Activated CD8-positive, alpha-beta memory T cell treated with anti-CD3 and anti-CD28 coated beads for 24 hours (primary cell): ENCODE results near the gene MDGA2.
"Not testable (repeated sequence)": the region's sequence is repeated elsewhere in the genome, so short reads cannot be mapped to it uniquely, and the experiment has no call there.

Experiments used
- DNase-seq: peaks from one replicate; pipeline ENCODE4 v3.0.0-alpha.2; 2020

Gene MDGA2

GRCh38 chr14:47675466-47676314, at the start of gene MDGA2:
Gene MDGA2, minus strand, starts transcription at chr14:47675605.
- no peak for DNase-seq

DNA sequence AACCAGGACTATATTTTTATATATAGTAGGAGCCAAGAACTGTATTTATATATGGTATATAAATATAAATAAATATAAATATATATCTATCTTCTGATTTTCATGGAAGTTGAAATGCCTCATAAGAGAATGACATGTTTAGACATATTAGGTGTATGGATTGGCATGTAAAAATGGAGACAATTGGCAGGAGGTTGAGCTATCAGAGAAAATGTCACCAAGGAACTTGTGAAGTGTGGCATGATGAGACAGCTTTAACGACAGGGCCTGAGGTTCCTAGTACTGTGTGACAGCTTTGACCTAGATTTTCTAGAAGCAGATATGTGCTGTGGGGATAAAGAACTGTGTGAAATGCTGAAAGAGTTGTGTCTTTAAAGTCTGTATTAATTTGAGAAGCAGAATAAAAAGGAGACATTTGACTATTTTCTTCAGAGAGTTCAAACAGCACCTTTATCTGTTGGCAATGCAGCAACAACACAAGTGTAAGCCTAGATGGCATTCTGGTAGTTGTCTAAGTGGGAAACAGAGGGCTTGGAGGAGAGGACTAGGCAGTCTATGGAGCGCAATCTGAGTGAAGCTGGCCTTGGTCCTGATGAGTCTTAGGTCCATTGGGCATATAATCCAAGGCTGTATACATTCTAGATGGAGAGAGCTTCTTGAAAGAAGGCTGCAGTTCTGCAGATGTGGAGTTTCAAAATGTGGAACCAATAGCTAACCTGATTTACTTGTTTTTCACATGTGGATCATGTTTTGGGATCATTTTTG, 47.7 kb upstream of the MDGA2 start:
- DNase-seq: no peak

DNA sequence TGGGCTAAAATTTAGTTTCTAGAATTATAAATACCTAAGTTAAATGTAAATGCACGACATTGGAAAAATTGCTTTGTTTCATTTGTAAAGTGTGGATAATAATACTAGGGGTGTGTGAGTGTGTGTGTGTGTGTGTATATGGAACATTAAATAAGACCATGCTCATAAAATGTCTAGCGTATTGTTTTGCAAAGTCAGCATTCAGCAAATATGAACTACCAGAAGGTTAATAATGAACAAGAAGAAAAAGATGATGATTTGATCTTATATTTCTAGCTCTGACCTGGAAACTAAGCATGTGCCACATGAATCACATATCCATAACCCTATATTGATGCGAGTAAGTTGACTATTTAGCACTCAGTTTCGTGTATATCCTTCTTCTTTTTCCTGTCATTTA, 44.9 kb upstream of the MDGA2 start:
- DNase-seq: no peak

DNA sequence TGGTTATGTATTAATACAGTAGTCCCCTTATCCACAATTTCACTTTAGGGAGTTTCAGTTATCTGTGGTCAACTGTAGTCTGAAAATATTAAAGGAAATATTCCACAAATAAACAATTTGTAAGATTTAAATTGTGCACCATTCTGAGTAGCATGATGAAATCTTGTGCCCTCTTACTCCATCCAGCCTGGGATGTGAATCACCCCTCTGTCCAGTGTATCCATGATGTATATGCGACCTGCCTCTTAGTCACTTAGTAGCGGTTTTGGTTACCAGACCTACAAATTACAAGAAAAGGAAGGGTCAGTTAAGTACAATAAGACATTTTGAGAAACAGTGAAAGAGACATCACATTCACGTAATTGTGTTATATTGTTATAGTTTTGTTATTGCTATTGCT, 39.9 kb upstream of the MDGA2 start:
- DNase-seq: no peak

DNA sequence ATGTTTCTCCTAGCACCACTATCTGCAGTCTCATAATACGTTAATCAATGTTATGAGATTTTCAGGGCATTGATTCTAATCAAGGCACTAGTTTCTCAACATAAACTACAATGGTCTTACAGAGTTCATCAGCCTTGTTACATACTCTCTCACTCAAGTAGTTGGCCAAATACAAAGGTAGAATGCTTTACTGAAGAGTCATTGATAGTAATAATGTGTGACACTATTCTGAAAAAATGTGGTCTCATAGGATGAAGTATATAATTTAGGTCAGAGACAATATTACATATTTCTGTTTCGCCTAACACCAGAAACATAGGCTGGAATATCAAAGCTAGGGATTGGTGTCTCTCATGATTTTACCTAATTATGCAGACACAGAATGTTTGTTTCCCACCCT, 35.2 kb upstream of the MDGA2 start:
- DNase-seq: no peak

DNA sequence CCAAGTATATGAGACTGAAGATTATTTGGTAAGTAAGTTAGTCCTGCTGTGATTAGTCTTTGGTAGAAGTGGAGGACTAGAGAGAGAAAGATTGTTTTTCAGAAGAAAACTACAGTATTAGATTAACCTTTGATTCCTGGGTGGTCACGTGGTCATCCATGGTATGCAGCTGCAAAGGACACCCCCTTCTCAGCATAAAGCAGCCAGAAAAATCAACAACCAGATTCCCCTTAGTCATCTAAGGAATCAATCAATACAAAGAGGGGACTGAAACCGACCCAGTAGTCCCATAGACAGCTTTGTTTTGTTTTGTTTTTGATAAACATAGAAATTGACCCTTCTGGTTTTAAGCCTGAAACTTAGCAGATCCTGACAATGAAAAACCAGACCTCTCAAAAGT, 30.3 kb upstream of the MDGA2 start:
- no peak for DNase-seq

GRCh38 chr14:47691829-47692228, 16.4 kb upstream of the MDGA2 start:
- no peak for DNase-seq

DNA sequence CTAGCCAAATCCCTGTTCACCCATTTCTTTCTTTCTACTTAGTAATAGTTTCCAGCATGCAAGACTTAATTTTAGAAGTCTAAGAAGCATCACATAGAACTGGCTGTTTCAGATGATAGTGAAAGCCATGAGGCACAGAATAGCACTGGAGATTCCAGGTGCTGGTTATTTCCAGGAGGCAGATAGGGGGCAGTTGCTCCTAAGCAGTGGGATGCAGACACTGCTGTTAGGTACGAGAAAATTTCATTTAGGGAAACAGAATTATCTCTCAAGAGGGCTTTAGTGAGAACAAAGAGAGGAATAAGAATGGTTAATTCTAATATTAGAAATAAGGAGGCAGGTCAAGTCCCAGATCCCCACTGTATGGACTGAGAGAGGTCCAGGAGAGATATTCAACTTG, 3.6 kb upstream of the MDGA2 start:
- DNase-seq: no peak

- no peak for DNase-seq
Measured at GRCh38 chr14:47678157-47678556, 2.8 kb upstream of the MDGA2 start.

DNA sequence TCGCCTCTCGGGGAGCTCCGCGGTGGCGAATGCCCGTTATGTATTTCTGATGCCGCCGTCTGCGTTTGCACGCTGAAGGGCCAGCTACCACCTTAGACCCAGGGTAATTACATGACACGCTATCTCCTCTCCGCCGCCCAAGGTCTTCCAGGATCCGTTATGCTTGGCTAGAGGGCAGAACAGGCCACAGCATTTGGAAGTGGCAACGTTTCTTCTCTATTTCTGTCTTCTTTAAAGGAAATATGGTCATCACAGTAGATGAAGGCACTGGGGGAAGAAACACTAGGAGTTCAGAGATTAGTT, 861 bp upstream of the MDGA2 start:
- DNase-seq: no peak

- DNase-seq: no peak
Measured at GRCh38 chr14:47674543-47675465, 601 bp downstream of the MDGA2 start.

GRCh38 chr14:47674148-47674542, 1.3 kb downstream of the MDGA2 start:
- DNase-seq: no peak

GRCh38 chr14:47665337-47666134, 9.9 kb downstream of the MDGA2 start:
- no peak for DNase-seq

- DNase-seq: no peak
Measured at GRCh38 chr14:47662466-47662865, 12.9 kb downstream of the MDGA2 start.

DNA sequence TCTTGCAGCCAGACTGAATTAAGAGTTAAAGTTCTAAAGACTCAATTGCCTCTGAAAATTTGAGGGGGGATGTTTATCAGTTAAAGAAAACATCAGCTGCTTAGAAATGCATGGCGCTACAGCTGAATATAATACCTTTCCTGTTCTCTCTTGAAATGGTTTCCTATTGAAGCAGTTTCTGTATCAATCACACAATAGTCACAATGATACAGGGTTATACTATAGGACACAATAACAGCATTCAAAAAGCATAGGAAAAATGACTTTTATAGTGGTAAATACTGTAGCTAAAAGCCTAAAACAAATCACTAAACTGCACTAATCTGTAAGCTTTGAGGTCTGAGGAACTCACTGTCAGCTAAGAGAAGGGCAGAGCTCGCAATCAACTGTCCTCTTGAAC, 15.2 kb downstream of the MDGA2 start:
- DNase-seq: no peak

GRCh38 chr14:47658041-47658440, 17.4 kb downstream of the MDGA2 start:
- no peak for DNase-seq

DNA sequence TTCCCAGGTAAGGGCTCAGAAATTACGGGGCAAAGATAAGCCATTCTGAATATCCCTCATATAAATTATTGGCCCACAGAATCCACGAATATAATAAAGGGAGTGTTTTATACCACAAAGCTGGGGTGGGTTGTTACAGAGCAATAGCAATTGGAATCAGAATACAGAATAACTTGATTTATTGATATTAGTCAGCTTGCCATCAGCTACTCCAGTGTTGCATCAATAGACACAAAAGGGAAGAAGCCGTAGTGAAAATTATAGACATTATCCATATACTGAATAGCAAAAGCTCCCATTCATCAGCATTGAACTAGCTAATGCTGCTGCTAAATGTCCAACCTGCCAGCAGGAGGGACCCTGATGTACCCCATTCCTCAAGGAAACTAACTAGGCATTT, 18.3 kb downstream of the MDGA2 start:
- DNase-seq: no peak

GRCh38 chr14:47651337-47651736, 24.1 kb downstream of the MDGA2 start:
- DNase-seq: no peak

DNA sequence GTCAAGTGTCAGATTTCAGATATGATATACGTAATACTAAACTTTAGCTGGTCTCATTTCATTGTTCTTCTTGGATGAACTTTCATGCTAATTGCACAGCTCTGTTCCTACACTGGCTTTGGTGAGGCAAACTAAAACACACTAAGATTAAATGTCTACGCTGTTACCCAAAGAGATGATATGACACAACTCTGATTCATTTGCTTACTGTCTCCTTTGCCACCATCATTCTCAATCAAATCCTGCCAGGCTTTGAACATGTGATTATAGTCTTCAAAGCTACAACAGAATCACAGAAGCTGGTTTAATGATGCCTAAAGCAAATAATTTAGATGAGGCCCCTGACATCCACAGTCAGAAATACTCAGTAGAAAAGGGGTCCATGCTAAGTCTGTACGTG, 37.7 kb downstream of the MDGA2 start:
- DNase-seq: no peak

- DNase-seq: no peak
Measured at GRCh38 chr14:47626151-47627035, 49.0 kb downstream of the MDGA2 start.

DNA sequence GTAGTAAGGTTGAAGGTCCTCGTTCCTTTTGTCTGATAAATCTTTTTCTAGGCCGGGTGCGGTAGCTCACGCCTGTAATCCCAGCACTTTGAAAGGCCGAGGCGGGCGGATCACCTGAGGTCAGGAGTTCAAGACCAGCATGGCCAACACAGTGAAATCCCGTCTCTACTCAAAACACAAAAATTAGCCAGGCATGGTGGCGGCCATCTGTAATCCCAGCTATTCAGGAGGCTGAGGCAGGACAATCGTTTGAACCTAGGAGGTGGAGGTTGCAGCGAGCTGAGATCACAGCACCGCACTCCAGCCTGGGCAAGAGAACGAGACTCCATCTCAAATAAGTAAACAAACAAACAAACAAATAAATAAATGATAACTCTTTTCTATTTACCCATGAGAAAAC, 51.3 kb downstream of the MDGA2 start:
- not testable (repeated sequence) for DNase-seq

DNA sequence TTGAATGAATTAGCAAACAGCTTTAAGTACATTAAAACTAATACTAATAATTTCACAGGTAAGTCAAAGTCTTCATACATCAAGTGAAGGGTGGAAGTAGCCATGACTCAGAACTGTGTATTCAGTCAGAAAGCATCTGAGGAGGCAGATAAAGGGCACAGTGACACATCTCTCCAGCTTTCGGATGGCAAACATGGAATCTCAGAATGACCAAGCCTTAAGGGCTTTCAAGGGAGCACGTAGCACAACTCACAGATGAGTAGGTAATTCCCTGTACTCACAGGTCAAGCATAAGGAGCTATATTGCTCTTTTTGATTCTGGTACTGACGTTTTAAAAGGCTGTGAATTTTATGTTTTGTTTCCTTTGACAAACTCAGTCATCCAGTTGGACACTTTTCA, 56.0 kb downstream of the MDGA2 start:
- DNase-seq: no peak
